22Rv1 (cell line): ENCODE measurements around the gene SFSWAP.

Experiments used
- ZFX ChIP-seq: fragments of 450-650 bp; IDR thresholded peaks from 2 replicates; pipeline ENCODE4 v1.6.1; 2017; ENCODE audit warnings: antibody characterized with exemption, borderline replicate concordance
- TF ChIP-seq, protein P1 (sequence below): fragments of 450-650 bp; IDR thresholded peaks from 2 replicates; pipeline ENCODE4 v1.5.1; 2017; ENCODE audit warnings: mild to moderate bottlenecking

DNA sequence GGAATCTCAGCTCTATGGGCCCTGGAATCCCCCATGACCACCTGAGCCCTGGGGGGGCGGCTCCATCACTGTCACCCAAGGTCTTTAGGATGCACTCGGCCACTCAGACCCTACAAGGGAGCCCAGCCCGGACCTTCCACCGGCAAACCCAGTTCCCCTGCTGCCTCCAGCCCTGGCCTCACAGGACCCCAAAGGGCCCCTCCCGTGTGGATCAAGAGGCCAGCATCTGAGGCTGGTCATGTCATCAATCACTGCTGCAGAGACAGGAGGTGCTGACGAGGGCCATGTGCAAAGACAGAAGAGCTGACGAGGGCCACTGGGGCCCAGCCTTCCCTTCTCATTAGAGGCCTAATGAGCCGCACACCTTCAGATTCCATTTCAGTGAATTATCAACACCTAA lies 39.0 kb upstream of the SFSWAP start:
- TF ChIP-seq, protein P1, sequence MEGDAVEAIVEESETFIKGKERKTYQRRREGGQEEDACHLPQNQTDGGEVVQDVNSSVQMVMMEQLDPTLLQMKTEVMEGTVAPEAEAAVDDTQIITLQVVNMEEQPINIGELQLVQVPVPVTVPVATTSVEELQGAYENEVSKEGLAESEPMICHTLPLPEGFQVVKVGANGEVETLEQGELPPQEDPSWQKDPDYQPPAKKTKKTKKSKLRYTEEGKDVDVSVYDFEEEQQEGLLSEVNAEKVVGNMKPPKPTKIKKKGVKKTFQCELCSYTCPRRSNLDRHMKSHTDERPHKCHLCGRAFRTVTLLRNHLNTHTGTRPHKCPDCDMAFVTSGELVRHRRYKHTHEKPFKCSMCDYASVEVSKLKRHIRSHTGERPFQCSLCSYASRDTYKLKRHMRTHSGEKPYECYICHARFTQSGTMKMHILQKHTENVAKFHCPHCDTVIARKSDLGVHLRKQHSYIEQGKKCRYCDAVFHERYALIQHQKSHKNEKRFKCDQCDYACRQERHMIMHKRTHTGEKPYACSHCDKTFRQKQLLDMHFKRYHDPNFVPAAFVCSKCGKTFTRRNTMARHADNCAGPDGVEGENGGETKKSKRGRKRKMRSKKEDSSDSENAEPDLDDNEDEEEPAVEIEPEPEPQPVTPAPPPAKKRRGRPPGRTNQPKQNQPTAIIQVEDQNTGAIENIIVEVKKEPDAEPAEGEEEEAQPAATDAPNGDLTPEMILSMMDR, result no peak
- no peak for TF ChIP-seq ZFX
